NCI-H345 (cell line): ENCODE results near the gene ZFAND3.

Source experiments
- DNase-seq: peaks from one replicate; lab custom pipeline; 2025; lab: John Stamatoyannopoulos, UW

ZFAND3 gene

DNA sequence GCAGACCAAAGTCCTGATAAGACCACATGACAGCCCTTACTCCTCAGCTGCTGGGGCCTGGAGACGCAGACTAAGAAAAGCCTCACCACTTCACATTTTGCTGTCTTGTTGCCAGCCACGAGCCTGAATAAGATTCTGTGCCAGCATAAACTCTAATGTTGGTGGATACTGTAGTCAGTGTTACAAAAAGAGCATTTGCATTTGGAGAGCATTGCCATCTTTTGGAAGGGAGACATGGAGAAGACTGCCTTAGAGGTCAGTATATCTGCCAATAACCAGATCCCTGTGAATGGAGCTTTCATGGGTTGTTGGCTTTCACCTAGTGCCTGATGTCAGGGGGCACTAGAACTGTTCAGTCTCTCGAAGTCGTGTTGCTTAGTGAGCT lies 315.2 kb downstream of the ZFAND3 start:
- DNase-seq, result no peak

DNA sequence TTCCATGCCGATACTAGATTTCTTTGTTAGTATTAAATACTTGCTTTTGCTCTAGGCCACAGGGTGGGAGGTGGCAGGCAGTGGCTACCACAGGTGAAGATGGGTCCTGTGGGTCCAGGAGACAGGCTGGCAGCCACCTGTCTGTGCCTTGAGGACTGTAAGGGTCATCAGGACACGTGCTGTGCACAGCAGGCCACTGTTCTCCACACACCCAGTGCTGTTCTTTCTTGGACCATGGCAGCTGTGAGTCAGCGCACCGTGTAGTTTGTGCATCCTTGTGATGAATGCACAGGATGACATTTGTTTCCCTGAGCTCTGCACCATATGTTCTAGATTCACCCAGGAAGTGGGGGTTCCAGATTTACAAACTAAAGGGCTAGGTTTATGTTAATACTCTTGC lies 317.0 kb downstream of the ZFAND3 start:
- DNase-seq, result no peak

DNA sequence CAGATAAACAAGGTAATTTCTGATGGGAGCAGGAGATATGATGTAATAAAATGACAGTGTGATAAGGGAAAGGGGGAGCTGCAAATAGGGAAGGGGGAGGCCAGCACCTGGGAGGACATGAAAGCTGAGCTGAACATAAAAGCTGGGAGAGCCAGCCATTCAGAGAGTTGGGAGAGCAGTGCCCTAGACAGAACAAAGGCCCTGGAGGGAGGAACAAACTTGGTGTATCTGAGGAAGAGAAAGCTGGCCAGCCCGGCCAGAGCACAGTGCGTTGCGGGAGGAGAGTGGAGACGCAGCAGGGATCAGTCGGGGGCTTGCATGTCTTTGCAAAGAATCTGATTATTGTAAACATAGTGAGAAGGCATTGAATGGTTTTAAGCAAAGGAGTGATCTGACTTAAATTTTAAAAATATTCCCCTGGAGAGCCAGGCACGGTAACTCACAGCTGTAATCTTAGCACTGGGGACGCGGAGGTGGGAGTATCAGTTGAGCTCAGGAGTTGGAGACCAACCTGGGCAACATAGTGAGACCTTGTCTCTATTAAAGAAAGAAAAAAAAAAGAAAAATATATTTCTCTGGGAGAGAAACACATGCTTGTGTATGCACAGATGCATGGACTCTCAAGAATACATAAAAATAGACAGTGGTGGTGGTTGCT lies 318.2 kb downstream of the ZFAND3 start:
- no peak for DNase-seq

DNA sequence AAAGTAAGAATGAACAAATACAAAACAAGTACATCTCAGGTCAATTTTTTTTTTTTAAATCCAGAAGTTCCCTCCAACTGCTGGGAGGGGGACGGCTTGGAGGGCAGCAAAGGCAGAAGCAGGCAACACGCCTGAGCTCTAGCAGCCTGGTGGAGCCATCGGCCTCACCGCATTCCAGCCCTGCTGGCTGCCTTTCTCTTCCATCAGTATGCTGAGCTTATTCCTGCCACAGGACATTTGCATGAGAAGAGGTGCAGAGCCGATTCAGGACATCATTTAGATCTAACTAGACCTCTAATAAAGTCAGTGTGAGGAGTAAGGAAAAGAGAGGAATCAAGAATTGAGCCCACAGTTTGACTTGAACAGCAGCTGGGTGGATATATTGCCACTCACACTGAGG lies 318.8 kb downstream of the ZFAND3 start:
- no peak for DNase-seq

DNA sequence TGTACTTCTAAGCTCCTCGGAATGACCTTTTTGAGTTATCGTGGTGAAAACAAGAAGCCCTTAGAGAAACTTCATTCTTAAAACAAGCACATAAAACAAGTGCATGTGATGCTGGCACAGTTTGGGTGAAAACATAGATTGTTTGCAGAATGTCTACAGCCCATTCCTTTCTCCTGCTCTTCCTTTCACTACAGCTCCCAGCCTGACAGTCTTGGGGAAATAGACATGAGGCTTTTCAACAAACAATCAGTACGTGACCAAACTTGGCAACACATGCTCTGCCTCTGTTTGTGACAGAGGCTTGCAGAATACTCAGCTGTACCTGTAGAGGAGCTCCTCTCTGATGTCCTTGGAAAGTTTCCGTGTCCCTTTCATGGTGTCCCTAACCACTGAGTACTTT lies 321.6 kb downstream of the ZFAND3 start:
- DNase-seq, result no peak

DNA sequence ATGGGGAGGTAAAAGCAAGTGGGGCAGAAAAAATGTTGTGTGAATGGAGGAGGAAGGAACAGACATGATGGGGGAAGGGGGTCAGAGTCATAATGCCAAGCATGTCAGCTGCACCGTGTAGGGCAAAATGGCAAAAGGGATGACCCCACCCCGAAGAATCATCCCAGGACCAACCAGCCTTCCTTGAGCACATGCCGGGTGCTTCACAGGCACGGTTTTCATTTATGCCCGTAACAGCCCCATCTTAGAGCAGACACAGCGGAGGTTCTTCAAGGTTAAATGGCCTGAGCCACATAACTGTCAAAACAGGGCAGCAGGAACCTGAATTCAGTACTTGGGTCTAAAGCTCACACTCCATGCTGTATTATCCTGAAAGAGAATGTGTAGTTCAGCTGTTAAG lies 322.2 kb downstream of the ZFAND3 start:
- DNase-seq, result no peak

DNA sequence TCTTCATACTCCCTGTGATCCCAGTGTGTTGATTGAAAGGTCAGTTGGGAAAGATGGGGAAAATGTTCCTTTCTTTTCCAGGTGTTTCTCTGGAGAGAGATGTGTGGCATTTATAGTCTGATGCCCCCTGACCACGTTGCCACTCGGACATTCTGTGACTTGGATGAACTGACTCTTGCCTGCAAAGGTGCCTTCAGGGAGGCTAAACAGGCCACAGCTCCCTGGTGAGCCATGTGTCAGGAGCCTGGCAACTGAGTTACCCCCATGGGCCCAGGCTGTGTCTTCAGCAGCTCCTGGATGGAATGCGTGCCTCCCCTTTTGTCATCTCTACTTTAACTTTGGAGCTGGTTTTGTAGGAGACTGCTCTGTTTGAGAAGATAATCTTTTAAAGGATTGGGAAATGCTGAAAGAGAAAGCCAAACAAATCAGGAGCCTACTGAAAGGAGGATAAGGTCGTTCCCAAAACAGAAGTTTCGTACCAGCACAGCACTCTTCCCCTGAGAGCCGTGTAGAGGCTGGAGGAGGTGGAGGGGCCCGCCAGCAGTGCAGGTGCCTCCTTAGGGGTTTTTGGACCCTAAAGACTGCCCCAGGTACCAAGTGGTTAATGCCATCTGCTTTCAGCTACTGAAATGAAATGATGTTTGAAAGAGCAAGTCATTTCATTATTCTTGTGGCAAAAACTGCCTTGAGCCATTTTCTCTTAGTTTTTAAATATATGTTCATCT lies 322.8 kb downstream of the ZFAND3 start:
- no peak for DNase-seq

DNA sequence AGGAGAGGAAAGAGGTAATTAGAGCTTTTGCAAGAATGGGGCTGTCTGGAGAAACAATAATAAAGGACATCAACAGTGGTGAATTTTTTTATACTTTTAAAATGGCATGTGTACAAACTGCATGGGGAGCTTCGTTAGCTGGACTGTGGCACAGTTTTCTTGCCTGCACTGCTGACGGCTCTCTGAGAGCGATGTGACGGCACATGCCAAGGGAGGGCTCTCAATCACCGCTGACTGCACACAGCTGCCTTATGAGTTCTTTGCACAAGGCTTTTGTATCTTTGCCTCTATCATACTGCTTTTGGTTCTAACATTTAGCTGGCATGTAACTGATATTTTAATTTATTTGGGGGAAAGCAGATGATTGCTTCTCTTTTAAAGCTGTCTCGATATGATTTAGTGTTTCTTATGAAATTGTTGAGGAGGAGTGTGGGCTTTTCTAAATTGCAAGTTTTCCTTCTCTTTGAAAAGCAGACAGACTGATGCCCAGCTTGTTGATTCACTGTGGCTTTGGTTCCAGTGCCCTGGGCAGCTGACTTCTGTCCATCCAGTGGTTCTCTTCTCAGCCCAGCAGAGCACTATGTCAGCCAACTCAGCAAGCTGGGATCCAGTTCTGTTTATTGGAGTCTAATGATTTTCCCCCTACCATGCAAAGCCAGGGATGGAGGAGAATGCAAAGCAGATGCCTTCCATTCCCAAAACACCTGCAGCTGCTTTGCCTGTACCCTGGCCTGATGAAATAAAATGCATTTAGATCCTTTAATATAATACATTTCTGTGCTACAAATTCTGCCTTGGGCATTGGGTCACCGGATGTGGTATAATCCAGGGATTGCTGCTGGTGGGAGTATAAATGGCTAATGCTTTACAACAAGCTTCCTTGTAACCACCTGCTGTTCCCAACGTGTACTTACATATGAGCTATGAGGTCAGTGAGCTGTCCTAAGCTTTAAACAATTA lies 323.9 kb downstream of the ZFAND3 start:
- no peak for DNase-seq

DNA sequence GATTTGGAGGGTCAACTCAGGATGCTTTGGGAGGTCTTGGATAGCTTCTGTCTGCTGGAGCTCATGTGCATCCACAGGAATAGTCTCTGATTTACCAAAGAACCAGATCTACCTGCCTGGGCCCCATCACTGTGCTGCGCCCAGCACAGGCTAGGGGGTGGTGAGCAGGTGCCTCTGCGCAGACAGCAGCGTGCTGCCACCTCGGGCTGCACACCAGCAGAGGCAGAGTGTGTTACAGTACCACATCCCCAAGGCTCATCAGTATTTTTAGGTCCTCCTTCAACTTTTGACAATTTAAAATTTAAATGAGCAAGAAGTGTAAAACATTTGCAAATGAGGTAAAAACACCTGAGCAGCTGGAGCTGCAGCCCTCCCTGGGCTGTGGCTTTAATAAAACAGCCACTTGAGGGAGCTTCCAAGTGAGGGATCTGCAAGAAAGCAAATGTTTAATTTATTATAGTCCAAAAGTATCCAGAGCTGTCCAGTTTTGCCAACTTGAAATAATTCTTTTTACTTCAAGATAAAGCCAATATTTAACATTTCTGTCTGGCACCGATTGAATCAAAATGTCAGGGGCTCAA lies 324.9 kb downstream of the ZFAND3 start:
- no peak for DNase-seq

DNA sequence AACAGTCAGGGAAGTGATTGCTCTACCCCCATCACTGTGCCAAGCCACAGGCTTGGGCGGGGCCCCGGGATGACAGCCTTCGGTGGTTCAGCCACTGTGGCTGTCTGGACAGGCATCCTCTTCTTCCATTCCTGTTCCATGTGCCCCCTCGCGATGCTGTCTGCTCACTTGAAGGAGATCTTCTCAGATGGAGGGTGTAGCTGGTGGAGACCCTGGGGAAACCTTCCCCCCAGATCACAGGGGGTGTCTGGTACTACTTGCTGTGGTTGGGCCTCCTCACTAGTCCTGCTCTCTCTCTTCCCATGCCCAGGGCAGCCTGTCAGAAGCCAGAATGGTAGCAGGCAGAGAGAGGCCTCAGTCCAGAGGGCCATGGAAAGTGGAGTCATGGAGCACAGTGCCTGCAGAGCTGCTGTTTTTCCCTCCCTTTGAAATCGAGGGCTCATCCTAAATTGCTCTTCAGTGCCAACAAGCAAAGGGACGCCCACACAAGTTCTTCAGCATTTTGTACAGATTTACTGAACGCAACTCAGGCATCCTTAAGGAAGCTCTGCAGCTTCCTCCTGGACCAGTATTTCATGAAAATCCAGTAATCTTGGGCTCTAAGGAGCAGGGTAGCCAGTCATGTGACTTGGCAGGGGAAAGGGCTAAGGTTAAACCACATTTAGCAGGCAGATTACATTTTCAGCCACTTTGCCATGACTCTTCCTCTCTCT lies 326.6 kb downstream of the ZFAND3 start:
- DNase-seq, result no peak

DNA sequence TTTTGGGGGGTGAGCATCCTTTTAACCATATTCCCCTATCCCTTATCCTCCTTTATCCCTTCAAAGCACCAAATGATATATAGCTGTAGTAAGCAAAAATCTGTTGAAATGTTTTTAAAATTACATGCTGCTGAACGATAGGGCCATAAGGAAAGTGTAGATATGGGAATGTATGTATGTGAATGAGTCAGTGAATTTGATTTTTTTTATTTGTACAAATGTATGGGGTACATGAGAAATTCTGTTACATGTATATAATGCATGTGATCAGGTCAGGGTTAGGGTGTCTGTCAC lies 327.2 kb downstream of the ZFAND3 start:
- no peak for DNase-seq

DNA sequence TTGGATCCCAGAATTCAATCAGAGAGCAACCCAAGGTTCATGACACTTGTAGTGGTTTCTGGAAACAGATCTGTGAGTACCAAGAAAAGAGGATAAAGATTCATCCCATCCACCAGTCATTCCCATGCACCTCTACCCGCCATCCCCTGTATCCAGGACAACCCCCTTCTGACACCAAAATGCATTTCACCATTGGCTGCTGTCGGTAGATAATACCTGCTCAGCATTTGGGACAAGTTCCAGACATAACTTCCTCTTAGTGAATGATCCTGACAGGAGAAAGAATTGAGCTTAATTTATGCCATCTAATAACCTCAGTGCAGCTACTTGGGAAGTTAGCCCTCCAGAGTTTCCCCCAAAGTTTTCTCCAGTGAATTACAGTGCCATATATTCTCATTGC lies 329.1 kb downstream of the ZFAND3 start:
- DNase-seq, result no peak

DNA sequence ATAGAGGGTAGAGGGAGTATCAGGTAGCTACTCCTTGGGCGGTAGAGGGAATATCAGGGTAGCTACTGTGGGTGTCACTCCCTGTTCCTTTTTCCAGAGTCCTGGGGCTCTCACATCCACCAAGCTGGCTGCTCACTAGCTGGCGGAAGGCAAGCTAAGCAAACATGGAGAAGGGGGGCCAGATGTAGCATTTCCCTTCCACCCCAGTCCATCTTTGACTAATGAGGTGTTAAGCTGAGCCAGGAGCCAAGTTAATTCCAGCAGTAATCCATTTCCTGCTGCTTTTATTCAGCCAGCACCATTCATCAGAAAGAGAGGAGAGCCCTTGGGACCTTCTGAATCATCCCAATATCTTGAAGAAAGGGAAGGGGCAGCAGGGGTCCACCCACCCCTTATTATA lies 330.0 kb downstream of the ZFAND3 start:
- no peak for DNase-seq

DNA sequence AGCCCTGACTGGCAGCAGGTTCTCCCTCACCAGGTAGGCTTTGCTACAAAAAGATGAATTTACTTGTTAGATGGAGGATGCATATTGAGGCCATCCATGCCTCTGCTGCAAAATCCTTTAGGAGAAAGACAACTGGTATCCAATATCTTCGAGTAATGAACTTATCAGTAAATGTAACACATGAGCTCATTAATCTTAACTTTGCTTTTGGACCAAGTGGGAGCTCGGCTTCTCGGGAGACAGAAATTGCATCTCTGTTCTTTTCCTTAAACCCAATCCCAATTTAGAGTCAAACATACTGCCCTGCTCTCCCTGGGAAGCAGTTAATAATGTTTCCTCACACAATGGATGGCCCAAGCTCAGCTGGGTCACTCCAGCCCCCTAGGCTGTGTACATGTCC lies 330.5 kb downstream of the ZFAND3 start:
- no peak for DNase-seq

DNA sequence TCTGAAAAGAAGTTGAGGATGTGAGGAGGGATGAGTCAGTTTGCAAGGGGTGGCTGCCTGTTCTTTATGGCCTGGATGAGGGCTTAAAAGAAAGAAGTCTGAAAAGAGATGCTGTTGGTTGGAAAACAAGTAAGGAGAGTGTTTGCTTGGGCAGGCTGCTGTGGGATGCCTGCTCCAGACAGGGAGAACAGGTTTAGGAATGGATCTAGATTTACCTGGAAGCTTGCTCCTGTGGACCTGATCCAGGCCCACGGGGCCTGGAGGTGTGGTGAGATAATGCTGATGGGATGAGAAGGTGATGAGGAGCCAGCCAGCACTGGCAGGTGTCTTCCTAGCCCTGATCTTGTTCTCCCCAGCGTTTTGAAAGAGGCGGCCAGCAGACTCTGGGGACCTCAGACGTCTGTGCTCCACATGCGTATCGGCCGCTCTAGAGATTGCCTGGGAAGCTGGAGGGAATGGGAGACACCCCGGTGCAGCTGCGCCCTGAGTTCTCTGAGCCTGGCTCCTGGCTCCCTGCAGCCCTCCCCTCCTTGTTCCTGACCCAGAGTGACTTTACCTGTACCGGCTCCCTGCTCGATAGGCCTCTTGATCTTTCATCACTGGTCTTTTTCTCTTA lies 331.3 kb downstream of the ZFAND3 start:
- no peak for DNase-seq

DNA sequence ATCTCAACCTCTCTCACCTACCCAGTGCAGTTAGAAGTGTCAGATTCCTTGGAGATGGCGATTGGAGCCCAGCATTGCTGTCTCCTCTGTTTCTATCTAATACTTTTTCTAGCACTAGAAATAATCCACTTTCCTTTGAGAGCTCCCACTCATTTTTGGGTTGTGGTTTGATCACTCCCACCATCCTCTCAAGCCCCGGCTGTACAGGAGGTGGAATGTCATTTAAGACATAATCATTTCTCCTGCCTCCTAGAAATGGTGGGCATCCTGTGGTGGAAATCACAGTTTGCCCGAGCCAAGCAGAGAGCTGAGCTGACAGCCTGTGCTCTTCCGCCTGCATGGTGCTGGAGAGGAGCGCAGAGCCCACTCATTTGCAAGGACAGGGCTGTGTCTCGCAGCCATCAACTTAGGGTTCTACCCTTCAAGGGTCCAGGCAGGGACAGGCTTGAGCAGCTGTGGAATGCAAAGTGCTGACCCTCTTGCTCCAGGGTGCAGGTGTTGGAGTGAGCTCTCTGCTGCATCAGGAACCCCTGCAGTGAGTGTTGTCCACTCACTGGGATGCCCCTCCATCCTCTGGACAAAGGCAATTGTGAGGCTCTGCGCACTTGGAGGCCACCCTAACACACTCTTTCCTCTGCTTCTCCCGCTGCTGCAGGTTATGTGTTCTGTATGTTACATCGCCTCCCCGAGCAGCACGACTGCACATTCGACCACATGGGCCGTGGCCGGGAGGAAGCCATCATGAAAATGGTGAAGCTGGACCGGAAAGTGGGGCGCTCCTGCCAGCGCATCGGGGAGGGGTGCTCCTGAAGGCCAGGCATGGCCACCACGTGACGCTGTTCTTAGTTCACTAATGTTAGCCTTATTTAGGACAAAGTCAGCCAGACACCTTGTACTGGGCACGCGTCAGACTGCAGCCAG lies 332.3 kb downstream of the ZFAND3 start:
- DNase-seq, result no peak

DNA sequence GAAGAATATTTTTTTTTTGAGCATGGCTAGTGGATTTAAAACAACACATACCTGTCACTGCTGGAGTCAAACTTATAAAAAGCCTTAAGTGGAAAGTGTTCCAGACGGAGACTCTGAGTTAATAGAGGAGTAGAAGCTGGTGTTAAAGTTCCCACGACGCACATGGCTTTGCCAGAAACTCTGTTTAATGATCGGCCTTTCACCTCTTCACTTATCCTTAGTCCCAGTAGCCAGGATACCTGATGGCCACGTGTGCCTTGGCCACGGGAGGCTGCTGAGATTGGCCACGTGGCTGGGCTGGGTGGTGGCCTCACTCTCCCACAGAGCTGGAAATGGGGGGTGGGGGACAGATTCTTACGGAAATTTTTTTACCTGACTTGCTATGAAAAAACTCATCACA lies 333.1 kb downstream of the ZFAND3 start:
- no peak for DNase-seq

DNA sequence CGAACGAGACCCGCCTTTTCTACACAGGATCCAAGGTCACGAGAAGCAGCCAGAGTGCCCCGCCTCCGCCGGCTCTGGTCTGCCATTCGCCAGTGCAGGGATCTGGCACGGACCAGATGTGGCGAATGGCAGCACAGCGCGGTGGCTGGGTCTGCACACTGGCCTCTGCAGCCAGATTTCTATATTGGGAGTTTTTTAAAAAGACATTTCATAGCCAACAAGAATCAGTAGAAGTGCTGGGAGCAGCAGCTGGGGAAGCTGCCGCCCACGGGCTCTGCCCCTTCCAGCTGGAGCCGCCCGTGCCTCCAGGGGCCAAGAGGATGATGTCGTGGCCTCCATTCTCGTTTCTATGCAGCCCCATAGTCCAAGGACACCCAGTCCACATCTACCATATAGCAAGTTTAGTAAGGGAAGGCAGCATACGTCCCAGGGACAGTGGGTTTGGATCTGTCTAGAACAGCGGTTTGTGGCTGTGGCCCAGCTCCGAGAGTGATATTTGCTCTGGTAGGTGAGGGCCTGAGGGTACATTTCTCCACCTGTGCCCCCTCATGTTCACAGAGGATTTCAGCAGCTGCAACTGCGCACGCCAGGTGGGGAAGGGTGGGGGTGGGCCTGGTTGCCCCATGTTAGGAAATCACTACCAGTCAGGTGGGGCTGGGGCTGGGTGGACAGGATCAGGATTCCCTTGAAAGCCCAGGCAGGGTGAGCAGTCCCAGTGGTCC lies 333.7 kb downstream of the ZFAND3 start:
- DNase-seq, result no peak

DNA sequence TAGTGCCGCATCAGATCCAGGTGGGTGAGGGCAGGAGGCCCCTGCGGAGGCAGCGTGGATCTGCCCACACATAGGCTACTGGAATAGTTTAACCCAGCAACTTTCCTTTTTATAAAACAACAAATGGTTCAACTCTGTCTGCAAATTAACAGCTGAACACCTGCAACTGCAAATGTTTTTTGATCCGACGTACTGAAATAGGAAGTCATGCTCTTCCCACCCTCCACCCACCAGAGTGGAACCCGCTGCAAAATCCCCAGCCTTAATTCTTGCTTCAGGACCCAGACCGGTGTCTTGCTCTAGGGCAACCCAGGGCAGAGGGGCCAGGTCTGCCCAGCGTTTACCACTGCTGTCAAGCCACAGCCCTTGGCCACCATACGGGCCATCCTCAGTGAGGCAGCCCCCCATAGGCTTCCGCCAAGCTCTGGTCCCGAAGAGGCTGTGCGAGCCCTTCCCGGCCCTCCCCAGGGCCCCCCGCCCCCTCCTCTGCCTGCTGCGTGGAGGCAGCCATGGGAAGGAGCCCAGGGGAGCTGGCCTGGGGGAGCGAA lies 334.3 kb downstream of the ZFAND3 start:
- no peak for DNase-seq

DNA sequence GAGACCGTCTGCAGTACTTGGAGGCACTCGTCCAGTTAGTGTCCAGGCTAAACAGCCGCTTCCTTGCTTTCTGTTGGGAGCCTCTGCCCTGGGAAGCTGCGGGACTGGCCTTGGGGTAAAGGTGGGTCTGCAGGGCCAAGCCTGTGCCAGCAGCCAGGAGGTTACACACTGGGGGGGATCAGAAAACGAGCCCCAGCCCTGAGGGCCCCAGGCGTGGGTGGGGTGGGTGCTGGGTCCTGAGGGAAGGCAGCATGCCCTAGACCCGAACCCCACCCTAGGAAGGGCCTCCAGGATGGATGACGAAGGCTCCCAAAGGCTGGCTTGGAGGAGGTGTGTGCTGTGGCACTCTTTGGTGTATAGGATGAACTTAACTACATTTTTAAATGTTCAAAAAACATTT lies 335.2 kb downstream of the ZFAND3 start:
- DNase-seq, result no peak
